GM13976 (cell line): ENCODE measurements around the gene SLC13A1.

Experiments used
- DNase-seq: peaks from one replicate; pipeline ENCODE4 v3.0.0; 2012; ENCODE audit warnings: low spot score
- in situ Hi-C: fragments of 300-500 bp; cut with MboI; formaldehyde crosslinking; loops from one replicate; pipeline ENCODE4 v1.12.0; 2022; ENCODE audit warnings: low sequenced_read_pairs, mixed read lengths, inconsistent platforms; ENCODE audit not compliant: unreplicated experiment
- TF ChIP-seq, protein P1 (sequence below): IDR thresholded peaks from 2 replicates; pipeline ENCODE4 v1.5.1; 2012; ENCODE audit warnings: borderline replicate concordance, mild to moderate bottlenecking; ENCODE audit not compliant: insufficient read depth; ENCODE audit errors: extremely low read depth, missing control alignments, control extremely low read depth

The SLC13A1 gene

DNA sequence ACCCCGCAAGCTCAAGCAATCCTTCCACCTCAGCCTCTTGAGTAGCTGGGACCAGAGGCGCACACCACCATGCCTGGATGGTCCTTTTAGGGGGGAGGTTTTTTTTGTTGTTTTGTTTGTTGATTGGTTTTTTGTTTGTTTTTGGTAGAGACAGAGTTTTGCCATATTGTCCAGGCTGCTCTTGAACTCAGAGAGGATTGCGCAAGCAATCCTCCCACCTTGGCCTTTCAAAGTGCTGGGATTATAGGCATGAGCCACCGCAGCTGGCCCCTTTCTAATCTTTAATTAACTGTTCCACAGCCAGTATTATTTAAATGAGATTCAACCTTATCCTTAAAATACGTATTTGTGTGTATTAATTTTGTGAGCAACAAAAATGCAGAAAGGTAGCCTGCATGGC lies 65.8 kb downstream of the SLC13A1 start:
- DNase-seq = no peak
- in situ Hi-C loops = no loop called here
- TF ChIP-seq, protein P1, sequence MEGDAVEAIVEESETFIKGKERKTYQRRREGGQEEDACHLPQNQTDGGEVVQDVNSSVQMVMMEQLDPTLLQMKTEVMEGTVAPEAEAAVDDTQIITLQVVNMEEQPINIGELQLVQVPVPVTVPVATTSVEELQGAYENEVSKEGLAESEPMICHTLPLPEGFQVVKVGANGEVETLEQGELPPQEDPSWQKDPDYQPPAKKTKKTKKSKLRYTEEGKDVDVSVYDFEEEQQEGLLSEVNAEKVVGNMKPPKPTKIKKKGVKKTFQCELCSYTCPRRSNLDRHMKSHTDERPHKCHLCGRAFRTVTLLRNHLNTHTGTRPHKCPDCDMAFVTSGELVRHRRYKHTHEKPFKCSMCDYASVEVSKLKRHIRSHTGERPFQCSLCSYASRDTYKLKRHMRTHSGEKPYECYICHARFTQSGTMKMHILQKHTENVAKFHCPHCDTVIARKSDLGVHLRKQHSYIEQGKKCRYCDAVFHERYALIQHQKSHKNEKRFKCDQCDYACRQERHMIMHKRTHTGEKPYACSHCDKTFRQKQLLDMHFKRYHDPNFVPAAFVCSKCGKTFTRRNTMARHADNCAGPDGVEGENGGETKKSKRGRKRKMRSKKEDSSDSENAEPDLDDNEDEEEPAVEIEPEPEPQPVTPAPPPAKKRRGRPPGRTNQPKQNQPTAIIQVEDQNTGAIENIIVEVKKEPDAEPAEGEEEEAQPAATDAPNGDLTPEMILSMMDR = no peak

DNA sequence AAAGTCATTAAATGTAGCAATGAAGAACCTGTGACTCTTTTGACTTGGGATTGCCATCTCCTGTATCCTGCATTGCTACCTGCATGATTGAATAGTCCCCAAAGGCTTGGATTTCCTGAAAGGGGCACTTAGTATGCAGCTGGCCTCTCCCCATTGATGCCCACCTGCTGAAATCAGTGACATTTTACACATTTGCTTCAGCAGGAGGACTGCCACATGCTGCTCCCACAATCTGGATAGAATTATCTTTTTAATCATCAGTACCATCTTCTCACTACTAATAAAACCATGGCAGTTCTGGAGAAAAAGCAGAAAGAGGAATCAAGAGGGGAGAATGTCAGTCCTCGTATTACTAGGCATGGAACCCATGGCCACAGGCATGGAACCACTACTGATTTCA lies 67.8 kb downstream of the SLC13A1 start:
- DNase-seq = no peak
- TF ChIP-seq, protein P1 = no peak
- in situ Hi-C loops = no loop called here

DNA sequence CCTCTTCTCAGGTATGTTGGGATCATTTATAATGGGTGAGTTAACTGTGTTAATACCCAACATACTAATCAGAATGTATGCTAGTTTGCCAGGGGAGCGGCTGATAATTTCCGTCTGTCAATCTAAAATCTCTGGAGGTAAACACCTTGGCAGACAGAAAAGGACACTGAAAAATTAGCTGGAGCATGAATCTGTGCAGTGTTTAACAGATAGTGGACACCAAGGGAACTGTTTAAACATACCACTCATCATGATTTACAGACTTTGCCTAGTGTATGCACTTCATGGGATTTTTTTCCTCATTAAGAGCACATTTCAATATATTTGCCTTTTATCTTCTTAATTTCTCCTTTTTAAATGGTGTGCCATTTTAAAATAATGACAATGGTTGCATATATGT lies 68.2 kb downstream of the SLC13A1 start:
- TF ChIP-seq, protein P1 = no peak
- in situ Hi-C loops = no loop called here
- no peak for DNase-seq

DNA sequence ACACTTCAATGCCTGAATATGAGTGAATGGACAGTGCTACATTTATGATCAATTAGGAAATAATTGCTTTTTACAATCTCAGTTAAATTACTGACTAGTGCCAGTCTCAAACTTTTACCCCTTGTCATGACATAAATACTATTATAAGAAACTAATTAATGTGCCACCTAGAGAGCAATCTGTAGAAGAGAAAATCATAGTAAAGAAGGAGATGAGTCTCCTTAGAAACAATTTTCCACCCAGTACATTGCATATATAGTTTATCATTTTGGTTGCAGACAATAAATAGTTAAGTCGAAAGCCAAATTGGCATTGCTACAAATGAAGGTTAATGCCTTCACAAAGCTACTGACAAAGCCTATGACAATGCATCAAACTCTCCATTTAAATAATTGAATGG lies 68.6 kb downstream of the SLC13A1 start:
- in situ Hi-C loops = no loop called here
- DNase-seq = no peak
- TF ChIP-seq, protein P1 = no peak

DNA sequence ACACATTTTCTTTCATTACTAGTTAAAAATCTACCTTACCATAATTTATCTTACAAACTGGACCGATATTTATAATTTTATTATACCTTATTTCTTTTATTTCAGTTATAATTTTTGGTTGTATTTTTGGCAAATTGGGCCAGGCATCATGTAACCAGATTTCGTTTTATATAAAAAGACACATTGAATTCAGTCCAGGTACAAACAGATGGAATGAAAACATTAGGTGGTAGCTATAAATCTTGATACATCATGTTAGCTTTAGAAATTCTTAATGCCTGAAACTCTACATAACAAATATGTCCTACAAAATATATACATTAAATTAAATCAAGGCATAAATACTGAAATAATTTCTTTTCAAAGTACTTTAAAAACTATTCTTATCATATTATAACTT lies 73.1 kb downstream of the SLC13A1 start:
- no peak for DNase-seq
- TF ChIP-seq, protein P1 = no peak
- in situ Hi-C loops = no loop called here

DNA sequence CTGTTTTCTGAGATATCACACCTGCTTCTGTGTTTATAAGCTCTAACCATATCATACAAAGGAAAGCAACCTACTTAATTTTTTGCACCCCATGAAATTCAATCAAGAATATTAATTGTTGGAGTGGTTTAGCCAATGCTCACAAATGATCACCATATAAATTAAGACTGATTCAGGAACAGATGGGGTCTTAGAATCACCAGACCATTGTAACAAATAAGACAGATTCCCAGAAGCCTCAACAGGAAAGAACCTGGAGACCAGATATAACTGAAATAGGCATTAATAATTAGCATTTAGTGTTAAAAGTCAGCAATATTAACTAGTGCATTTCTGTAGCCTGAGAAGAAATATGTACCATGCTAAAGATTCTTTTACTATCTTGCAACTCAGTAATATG lies 73.6 kb downstream of the SLC13A1 start:
- TF ChIP-seq, protein P1 = no peak
- DNase-seq = no peak
- in situ Hi-C loops = no loop called here

DNA sequence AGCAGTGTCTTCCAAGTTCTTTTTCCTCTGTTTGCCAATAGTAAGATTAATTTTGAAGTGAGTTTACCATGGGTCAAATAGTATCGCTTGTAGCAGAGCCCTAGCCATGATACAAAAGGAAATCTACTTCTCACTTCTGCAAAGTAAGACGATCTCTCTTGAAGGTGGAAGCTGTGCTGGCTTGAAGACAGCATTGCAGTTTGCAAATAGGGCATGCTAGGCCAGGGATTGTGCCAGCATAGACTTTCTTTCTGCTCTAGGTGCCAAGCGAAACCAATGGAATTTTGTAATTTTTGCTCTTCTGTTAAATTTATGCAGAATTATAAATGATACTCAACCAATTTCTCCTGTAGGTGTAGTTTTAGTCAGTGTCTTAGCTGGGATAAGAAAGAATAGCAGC lies 74.5 kb downstream of the SLC13A1 start:
- DNase-seq = no peak
- in situ Hi-C loops = no loop called here
- TF ChIP-seq, protein P1 = no peak
